SK-N-MC (cell line): ENCODE results near the gene RP2.

Experiments used
- EZH2 ChIP-seq: fragments of 200-600 bp; sonication (generic); IDR thresholded peaks from one replicate; pipeline ENCODE4 v1.6.1; 2017; ENCODE audit warnings: antibody characterized with exemption
- FOXP2 ChIP-seq: optimal IDR thresholded peaks from 2 replicates; pipeline ENCODE3; 2011; ENCODE audit warnings: mild to moderate bottlenecking, moderate library complexity; ENCODE audit not compliant: insufficient read depth; ENCODE audit errors: extremely low read length, control extremely low read depth
- POLR2AphosphoS5 ChIP-seq: IDR thresholded peaks from 2 replicates; pipeline ENCODE4 v1.6.1; 2012; ENCODE audit warnings: mild to moderate bottlenecking, low read depth, low read length, borderline replicate concordance

- TF ChIP-seq EZH2 (no peak), POLR2AphosphoS5 (no peak), FOXP2 (no peak)
Measured at GRCh38 chrX:46812445-46812844, 24.4 kb upstream of the RP2 start.
